Measurements from ENCODE around the gene ANGEL1. TPM values are rescaled to one million over a fixed set of nuclear protein-coding genes. Genes with fewer than 3 reads are reported as not detected.

ANGEL1 gene
- total and polyA plus RNA-seq, 4 donors: 5.2 to 15.9 (median 9.6) TPM

GRCh38 chr14:76826122-76826521 lies 13.4 kb upstream of the ANGEL1 start, which contains the start of gene LRRC74A:
Gene LRRC74A, plus strand, starts transcription at chr14:76826408. Its CDS starts 290 bp downstream, at chr14:76826698.
- DNase-seq (ENCODE audit: low spot score): no peak
- 95% methylated on average over 2 of the region's 2 CpGs for WGBS
- H3K27ac ChIP-seq (ENCODE audit: low read depth in 1 of 2, low read length in 2 of 2): no peak within 1 kb of the TSS
- no peak for TF ChIP-seq GABPA (IDR thresholded peaks at IDR 0.05 in 1 of 2, conservative IDR thresholded peaks at IDR 0.05 in 1 of 2)
- no peak for TF ChIP-seq EGR1 (IDR thresholded peaks at IDR 0.05; ENCODE audit: low read depth in 2 of 2)
- no peak for TF ChIP-seq ZBTB33 (IDR thresholded peaks at IDR 0.05)
- no peak for TF ChIP-seq HNF4G (IDR thresholded peaks at IDR 0.05)
- TF ChIP-seq TAF1 (conservative IDR thresholded peaks at IDR 0.05): no peak
- TF ChIP-seq JUND (IDR thresholded peaks at IDR 0.05): no peak
- TF ChIP-seq ATF3 (IDR thresholded peaks at IDR 0.05): no peak
- H3K4me3 ChIP-seq (ENCODE audit: low read depth in 1 of 3, low read length in 3 of 3): no peak within 1 kb of the TSS
- no peaks in the 10 kb centered on the region for H3K9me3 ChIP-seq (ENCODE audit: control insufficient read depth in 4 of 4, low read length in 3 of 4)
- no peak within 1 kb of the TSS for H3K9ac ChIP-seq (ENCODE audit: low read depth in 1 of 2, low read length in 2 of 2)
- H3K4me1 ChIP-seq (ENCODE audit: control insufficient read depth in 4 of 4, insufficient read depth in 4 of 4, low read length in 3 of 4): peaks cover 0 to 8% (median 1%) of the 10 kb centered on the region in 4 donors
- no peaks in the 10 kb centered on the region for H3K36me3 ChIP-seq (ENCODE audit: control insufficient read depth in 4 of 4, insufficient read depth in 3 of 4, low read depth in 1 of 4, low read length in 3 of 4)
- H3K27me3 ChIP-seq (ENCODE audit: control insufficient read depth in 4 of 4, insufficient read depth in 4 of 4, low read length in 3 of 4): no peaks in the 10 kb centered on the region

GRCh38 chr14:76820700-76821099 lies 8.0 kb upstream of the ANGEL1 start:
- Histone ChIP-seq H3K27me3 (ENCODE audit: control insufficient read depth in 4 of 4, insufficient read depth in 4 of 4, low read length in 3 of 4) (no peaks in the 10 kb centered on the region), H3K9ac (ENCODE audit: low read depth in 1 of 2, low read length in 2 of 2) (no peak overlapping the region), H3K4me1 (ENCODE audit: control insufficient read depth in 4 of 4, insufficient read depth in 4 of 4, low read length in 3 of 4) (no peaks in the 10 kb centered on the region), H3K36me3 (ENCODE audit: control insufficient read depth in 4 of 4, insufficient read depth in 3 of 4, low read depth in 1 of 4, low read length in 3 of 4) (no peaks in the 10 kb centered on the region), H3K27ac (ENCODE audit: low read depth in 1 of 2, low read length in 2 of 2) (no peak overlapping the region), H3K4me3 (ENCODE audit: low read depth in 1 of 3, low read length in 3 of 3) (no peak overlapping the region), H3K9me3 (ENCODE audit: control insufficient read depth in 4 of 4, low read length in 3 of 4) (no peaks in the 10 kb centered on the region)
- 96% methylated on average over 2 of the region's 2 CpGs for WGBS
- no peak for DNase-seq (ENCODE audit: low spot score)
- TF ChIP-seq RXRA (IDR thresholded peaks at IDR 0.05): no peak
- TF ChIP-seq NR2F2 (IDR thresholded peaks at IDR 0.05): no peak
- TF ChIP-seq TAF1 (conservative IDR thresholded peaks at IDR 0.05): no peak
- TF ChIP-seq ATF3 (IDR thresholded peaks at IDR 0.05): no peak
- TF ChIP-seq YY1 (IDR thresholded peaks at IDR 0.05): no peak
- no peak for TF ChIP-seq CTCF (IDR thresholded peaks at IDR 0.05; ENCODE audit: low read depth, low read length, missing input control)
- TF ChIP-seq GABPA (IDR thresholded peaks at IDR 0.05 in 1 of 2, conservative IDR thresholded peaks at IDR 0.05 in 1 of 2): no peak
- no peak for TF ChIP-seq FOXA2 (IDR thresholded peaks at IDR 0.05)
- no peak for TF ChIP-seq ZBTB33 (IDR thresholded peaks at IDR 0.05)
- no peak for TF ChIP-seq MAX (IDR thresholded peaks at IDR 0.05)
- no peak for TF ChIP-seq SP1 (IDR thresholded peaks at IDR 0.05)
- no peak for TF ChIP-seq RAD21 (IDR thresholded peaks at IDR 0.05)
- no peak for TF ChIP-seq HNF4A (conservative IDR thresholded peaks at IDR 0.05)
- TF ChIP-seq EGR1 (IDR thresholded peaks at IDR 0.05; ENCODE audit: low read depth in 2 of 2): no peak
- TF ChIP-seq HNF4G (IDR thresholded peaks at IDR 0.05): no peak

Measured in liver (tissue), 9 donors.